DMS53 (cell line): ENCODE measurements around the gene ZAP70.

Experiments used
- DNase-seq: peaks from one replicate; lab custom pipeline; 2025; lab: John Stamatoyannopoulos, UW

The ZAP70 gene

GRCh38 chr2:97788986-97789644, 75.7 kb downstream of the ZAP70 start:
- no peak for DNase-seq
